GM21447 (cell line): ENCODE measurements around the gene SMARCA4.
"Not testable (repeated sequence)": the region's sequence is repeated elsewhere in the genome, so short reads cannot be mapped to it uniquely, and the experiment has no call there.

Experiments
- ATAC-seq: cut with Tn5 transposase; IDR thresholded peaks from one replicate; pipeline ENCODE4 v1.9.1; 2021; ENCODE audit not compliant: unreplicated experiment

SMARCA4 gene

GRCh38 chr19:10975374-10976130, 14.7 kb downstream of the SMARCA4 start:
- ATAC-seq, result no peak

GRCh38 chr19:10976131-10976892, 15.5 kb downstream of the SMARCA4 start:
- ATAC-seq, result no peak

GRCh38 chr19:10977742-10978092, 16.9 kb downstream of the SMARCA4 start:
- ATAC-seq, result no peak

DNA sequence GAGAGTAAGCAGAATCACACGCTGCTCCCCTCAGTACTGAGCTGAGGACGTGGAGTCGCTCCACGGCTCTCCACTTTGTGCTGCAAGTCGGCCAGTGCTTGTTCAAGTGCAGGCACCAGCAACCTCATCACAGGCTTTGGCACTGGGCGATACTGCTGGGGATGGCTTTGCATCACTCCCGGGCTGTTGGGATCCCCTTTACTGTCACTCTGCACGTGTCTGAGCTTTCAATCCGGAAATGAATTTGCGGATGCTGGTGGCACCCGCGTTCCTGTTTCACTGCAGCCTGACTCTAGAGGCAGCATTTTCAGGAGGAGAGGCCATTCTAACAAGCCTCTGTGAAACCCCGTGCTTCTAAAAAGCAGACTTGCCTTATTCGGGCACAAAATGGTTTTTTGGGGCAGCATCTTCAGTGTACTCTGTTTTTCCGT, 19.1 kb downstream of the SMARCA4 start:
- ATAC-seq, result no peak

DNA sequence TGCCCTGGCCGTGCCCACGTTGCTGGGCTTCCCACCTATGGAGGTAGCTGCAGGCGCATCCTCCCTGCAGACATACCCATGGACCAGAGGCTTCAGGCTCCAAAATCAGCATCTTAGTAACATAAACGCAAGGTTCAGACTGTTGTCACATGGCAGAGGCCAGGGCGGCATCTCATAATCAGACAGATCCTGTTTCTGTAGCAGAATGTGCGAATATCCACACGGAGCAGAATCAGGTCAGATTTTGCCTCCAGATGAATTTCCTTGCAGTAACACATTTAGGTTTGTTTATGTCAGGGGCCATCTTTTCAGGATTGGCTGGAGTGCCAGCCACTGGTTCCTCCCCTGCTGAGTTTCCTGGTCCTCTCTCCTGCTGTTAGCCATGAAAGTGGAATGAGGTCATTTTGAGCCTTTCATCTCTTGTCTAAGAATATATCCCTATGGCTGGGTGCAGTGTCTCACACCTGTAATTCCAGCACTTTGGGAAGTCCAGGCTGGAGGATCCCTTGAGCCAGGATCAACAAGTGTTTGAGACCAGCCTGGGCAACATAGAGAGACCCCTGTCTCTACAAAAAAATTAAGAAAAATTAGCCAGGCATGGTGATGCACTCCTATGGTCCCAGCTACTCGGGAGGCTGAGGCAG, 20.5 kb downstream of the SMARCA4 start:
- no peak for ATAC-seq

DNA sequence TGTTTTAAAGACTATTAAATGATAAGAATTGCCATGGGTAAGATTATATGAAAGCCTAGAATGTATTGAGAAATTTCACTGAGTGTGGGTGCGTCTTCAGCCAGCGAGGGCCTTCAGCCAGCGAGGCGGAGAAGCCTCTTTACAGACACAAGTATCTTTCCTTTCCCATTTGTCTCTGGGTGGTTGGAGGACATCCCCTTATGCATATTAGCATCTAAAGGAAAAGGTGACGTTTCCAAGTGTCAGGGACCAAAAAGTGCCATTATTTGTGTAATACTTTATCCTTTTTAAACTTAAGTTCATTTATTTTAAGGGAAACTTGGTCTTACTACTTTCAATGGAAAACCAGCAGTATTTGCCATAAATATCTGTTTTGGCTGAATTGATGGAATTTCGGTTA, 22.2 kb downstream of the SMARCA4 start:
- no peak for ATAC-seq

GRCh38 chr19:10984166-10984735, 23.4 kb downstream of the SMARCA4 start:
- ATAC-seq, result no peak

GRCh38 chr19:10985502-10985901, 24.7 kb downstream of the SMARCA4 start:
- no peak for ATAC-seq

DNA sequence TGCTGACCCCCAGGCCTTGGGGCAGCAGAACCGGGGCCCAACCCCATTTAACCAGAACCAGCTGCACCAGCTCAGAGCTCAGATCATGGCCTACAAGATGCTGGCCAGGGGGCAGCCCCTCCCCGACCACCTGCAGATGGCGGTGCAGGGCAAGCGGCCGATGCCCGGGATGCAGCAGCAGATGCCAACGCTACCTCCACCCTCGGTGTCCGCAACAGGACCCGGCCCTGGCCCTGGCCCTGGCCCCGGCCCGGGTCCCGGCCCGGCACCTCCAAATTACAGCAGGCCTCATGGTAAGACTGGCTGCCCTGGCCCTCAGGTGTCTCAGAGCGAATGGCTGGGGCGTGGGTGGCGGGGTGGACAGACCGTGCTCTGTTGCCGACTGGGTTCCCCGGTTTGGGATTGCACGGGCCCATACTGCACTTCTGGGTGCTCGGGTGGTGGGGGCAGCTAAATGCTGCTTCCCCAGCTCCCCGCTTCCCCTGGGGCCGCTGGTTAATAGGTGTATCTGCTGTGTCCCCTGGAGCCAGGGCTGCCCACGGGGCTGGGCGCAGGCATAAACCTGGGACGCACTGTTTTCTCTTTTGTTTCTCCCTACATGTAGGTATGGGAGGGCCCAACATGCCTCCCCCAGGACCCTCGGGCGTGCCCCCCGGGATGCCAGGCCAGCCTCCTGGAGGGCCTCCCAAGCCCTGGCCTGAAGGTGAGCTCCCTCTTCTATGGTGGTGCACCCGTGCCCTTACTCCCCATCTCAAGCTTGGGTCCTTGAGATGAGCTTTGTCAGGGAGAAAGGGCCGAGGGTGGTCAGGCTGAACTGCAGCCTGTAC, 25.7 kb downstream of the SMARCA4 start:
- ATAC-seq, result no peak

- ATAC-seq, result no peak
Measured at GRCh38 chr19:10987571-10988297, 26.9 kb downstream of the SMARCA4 start.

GRCh38 chr19:10988380-10988779, 27.6 kb downstream of the SMARCA4 start:
- no peak for ATAC-seq

- ATAC-seq, result no peak
Measured at GRCh38 chr19:10988921-10989320, 28.1 kb downstream of the SMARCA4 start.

DNA sequence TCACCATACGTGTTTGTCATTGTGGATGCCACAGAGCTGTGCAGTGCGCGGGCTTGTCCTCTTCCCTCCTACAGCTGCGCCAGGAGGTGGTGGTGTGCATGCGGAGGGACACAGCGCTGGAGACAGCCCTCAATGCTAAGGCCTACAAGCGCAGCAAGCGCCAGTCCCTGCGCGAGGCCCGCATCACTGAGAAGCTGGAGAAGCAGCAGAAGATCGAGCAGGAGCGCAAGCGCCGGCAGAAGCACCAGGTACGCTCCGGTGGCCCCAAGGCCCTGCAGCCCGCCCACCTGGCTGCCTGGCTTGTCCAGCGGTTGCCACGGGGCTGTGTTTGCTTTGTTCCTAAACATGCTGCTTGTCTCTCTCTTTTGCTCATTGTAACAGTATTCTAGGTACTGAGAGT, 30.2 kb downstream of the SMARCA4 start:
- ATAC-seq, result no peak

GRCh38 chr19:10991521-10992081, 30.8 kb downstream of the SMARCA4 start:
- no peak for ATAC-seq

GRCh38 chr19:10992174-10992573, 31.3 kb downstream of the SMARCA4 start:
- not testable (repeated sequence) for ATAC-seq

DNA sequence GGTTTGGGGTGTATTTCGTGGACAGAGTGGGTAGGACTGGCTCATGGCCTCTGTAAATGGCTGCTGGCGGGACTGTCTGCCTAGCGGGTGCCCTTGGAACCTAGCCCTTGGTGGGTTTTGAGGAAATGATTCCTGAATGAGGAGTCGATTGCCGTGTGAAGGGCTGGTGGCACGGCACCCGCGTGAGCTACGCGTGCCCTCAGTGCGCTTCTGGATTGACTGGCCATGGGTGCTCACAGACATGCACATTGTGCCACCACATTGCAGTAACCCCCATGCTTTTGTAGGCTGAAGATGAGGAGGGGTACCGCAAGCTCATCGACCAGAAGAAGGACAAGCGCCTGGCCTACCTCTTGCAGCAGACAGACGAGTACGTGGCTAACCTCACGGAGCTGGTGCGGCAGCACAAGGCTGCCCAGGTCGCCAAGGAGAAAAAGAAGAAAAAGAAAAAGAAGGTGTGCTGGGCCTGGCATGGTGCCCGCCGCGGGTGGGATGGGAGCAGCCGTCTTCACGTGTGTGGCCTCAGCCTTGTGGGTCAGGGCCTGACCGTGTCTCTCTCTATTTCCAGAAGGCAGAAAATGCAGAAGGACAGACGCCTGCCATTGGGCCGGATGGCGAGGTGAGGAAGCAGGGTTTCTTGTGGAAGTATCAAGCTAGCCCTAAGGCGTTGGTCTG, 35.2 kb downstream of the SMARCA4 start:
- no peak for ATAC-seq

GRCh38 chr19:10998045-10998533, 37.3 kb downstream of the SMARCA4 start:
- ATAC-seq, result no peak

DNA sequence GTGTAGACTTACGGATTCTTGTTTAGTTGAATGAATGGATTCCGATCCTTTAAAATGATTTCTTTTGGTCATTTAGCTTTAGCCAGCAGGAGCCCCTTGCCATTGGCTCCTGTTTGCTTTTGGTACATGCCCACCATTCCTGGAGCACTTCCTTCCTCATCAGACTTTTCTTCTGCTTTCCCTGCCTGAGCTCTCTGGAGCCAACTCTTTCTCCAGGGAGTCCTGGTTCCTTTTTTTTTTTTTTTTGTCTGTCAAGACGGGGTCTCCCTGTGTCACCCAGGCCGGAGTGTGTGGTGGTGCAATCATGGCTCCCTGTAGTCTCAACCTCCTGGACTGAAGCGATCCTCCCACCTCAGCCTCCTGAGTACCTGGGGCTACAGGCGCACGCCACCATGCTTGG, 37.8 kb downstream of the SMARCA4 start:
- no peak for ATAC-seq

- ATAC-seq, result no peak
Measured at GRCh38 chr19:11005521-11005920, 44.7 kb downstream of the SMARCA4 start.
